ENCODE measurements around the gene LRP1B. TPM values are rescaled to one million over a fixed set of nuclear protein-coding genes. Genes with fewer than 3 reads are reported as not detected.
"Not testable (repeated sequence)": the region's sequence is repeated elsewhere in the genome, so short reads cannot be mapped to it uniquely, and the experiment has no call there.

The LRP1B gene
- total RNA-seq, 3 donors from 2014 or later, result not detected

DNA sequence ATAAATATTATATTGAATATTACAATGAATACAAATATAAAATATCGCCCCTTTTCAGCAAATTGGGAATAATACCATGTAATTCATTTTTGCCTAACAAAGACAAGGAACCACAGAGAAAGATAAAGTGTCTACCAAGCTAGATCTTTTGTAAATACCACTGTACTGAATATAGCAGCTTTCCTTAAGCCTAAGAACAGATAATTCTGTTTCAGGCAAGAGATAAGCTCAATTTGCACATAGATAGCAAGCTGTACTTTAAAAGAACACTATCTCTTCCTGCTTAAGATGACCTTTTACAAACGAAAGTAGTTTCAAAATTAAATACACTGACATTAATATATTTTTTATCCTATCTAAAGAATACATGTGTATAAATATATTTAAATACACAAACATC, 43.2 kb downstream of the LRP1B start:
- not testable (repeated sequence) for H3K27me3 Mint-ChIP-seq (ENCODE audit: low read depth); DNase-seq; H3K4me3 Mint-ChIP-seq; H3K4me1 Mint-ChIP-seq (ENCODE audit: low read depth); H3K36me3 Mint-ChIP-seq (ENCODE audit: insufficient read depth); ATAC-seq
- peaks cover 20% of the 10 kb centered on the region for H3K9me3 Mint-ChIP-seq

DNA sequence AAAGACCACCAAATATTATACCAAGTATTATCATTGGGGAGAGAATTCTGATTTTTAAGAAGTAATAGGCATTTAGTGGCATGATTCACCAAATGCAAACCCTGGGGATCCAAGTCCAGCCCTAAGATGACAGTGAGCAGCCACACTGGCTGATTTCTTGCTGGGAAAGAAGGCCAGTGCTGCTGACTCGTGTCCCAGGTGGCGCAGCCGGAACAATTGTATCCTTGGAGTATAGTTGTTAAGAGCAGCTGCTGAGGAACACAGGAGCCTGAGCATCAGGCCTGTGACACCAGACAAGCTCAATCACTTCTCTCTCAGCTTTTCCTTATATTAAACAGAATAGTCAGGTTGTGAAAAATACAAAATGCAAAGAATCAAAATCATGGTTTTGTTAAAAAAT, 48.4 kb downstream of the LRP1B start:
- no peak overlapping the region for H3K4me3 Mint-ChIP-seq
- no peaks in the 10 kb centered on the region for H3K27me3 Mint-ChIP-seq (ENCODE audit: low read depth)
- peaks cover 16% of the 10 kb centered on the region for H3K9me3 Mint-ChIP-seq
- no peaks in the 10 kb centered on the region for H3K4me1 Mint-ChIP-seq (ENCODE audit: low read depth)
- DNase-seq (no peak), ATAC-seq (no peak)
- no peaks in the 10 kb centered on the region for H3K36me3 Mint-ChIP-seq (ENCODE audit: insufficient read depth)

DNA sequence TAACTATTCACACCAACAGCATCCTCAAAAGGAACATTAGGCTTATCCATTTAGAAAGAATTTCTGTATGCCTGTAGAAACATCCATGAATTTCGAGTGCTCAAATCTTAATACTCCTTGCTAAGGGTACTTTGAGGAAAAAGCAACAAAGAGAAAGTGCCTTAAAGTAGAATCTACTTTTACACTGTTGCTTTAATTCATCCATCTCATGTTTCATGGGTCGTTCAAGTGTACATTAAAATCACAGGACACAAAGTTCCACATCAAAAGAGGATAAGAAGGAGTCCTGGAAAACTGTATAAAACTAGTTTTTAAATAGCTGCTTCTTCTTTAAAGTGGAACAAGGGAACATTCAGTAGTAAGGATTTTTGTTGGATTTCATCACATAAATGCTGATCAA, 54.5 kb downstream of the LRP1B start:
- Mint-ChIP-seq H3K36me3 (ENCODE audit: insufficient read depth) (no peaks in the 10 kb centered on the region), H3K4me1 (ENCODE audit: low read depth) (no peaks in the 10 kb centered on the region), H3K9me3 (peaks cover 12% of the 10 kb centered on the region), H3K4me3 (no peak overlapping the region), H3K27me3 (ENCODE audit: low read depth) (no peaks in the 10 kb centered on the region)
- ATAC-seq (no peak), DNase-seq (no peak)

DNA sequence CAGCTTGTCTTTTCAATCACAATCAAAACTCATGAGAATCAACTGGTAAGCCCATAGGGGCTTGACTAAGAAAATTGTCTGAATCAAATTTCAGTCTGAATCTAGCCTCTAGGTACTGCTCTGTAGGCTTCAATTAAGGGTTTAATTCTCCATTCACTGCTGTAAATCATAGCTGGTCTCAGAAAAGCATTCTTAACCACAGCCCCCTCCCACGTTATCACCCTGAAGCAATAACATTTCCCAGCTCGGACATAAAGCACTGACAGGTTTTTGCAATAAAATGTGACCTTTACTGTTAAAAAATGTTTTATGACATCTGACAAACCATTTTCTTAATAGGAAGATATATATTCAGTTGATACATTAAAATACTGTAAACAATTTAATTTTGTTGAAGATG, 55.0 kb downstream of the LRP1B start:
- H3K9me3 Mint-ChIP-seq, result peaks cover 10% of the 10 kb centered on the region
- H3K36me3 Mint-ChIP-seq (ENCODE audit: insufficient read depth), result no peaks in the 10 kb centered on the region
- no peak overlapping the region for H3K4me3 Mint-ChIP-seq

DNA sequence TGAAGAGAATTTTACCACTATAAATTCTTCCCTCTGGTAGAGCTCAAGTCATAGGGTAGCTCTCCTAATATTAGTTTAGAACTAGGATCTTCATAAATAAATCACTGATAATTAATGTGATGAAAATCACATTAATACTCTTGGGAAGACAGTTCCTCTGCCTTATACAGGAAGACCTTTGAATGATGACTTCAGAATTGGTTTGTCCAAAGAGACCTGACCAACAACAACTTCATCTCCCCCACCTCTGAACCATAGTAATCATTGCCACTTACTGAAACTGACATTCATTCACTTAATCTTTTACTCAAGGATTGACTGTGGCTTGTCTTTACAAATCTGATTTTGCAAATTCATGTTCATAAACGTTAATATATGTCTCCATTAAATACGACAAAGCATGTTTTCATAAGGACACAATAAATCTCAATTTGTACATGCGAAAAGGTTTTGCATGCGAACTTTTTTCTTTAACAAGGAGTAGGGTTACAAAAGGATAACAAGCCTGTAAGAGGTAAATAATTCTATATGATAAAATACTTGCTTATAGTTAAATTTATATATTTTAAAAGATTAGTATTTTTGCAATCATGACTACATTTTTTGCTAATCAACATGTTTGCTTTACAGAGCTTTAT, 61.4 kb downstream of the LRP1B start:
- Mint-ChIP-seq H3K27me3 (ENCODE audit: low read depth) (no peaks in the 10 kb centered on the region), H3K36me3 (ENCODE audit: insufficient read depth) (no peaks in the 10 kb centered on the region), H3K4me1 (ENCODE audit: low read depth) (no peaks in the 10 kb centered on the region), H3K9me3 (peaks cover 4% of the 10 kb centered on the region), H3K4me3 (no peak overlapping the region)
- no peak for ATAC-seq
- no peak for DNase-seq

More for the DNA sequence above, 55.0 kb downstream of the LRP1B start:
- no peak for DNase-seq
- ATAC-seq, result no peak
- Mint-ChIP-seq H3K27me3 (ENCODE audit: low read depth) (no peaks in the 10 kb centered on the region), H3K4me1 (ENCODE audit: low read depth) (no peaks in the 10 kb centered on the region)

DNA sequence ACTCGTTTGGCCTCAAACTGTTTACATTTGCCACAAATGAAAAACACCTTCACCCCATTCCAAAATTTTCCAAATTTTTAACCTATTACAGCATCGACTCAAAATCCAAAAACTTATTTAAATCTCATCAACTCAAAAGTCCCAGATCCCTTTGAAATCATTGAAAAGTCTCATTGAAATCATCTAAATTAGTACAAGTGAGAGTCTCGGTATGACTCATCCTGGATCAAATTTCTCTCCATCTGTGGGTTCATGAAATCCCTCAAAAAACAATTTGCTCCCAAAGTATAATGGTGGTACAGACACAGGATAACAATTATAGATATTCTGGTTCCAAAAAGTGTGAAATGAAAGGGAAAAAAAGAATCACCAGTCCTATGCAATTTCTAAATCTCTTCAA, 65.1 kb downstream of the LRP1B start:
- Mint-ChIP-seq H3K36me3 (ENCODE audit: insufficient read depth) (no peaks in the 10 kb centered on the region), H3K27me3 (ENCODE audit: low read depth) (no peaks in the 10 kb centered on the region), H3K4me1 (ENCODE audit: low read depth) (no peaks in the 10 kb centered on the region), H3K9me3 (peaks cover 3% of the 10 kb centered on the region), H3K4me3 (no peak overlapping the region)
- DNase-seq (no peak), ATAC-seq (no peak)

DNA sequence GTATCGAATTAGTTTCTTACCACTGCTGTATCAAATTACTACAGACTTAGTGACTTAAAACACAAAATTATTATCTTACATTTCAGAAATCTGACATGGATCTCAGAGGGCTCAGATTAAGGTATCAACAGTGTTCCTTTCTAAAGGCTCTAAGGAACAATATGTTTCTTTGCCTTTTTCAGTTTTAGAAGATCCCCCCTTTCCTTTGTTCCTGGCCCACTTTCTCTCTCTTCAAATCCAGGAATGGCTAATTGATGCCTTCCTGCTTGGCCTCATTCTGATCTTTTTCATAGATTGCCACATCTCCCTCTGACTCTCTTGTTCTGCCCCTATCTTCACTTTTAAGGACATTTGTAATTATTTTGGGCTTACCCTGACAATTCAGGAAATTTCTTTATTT, 65.7 kb downstream of the LRP1B start:
- no peak for ATAC-seq
- H3K9me3 Mint-ChIP-seq, result peaks cover 4% of the 10 kb centered on the region

DNA sequence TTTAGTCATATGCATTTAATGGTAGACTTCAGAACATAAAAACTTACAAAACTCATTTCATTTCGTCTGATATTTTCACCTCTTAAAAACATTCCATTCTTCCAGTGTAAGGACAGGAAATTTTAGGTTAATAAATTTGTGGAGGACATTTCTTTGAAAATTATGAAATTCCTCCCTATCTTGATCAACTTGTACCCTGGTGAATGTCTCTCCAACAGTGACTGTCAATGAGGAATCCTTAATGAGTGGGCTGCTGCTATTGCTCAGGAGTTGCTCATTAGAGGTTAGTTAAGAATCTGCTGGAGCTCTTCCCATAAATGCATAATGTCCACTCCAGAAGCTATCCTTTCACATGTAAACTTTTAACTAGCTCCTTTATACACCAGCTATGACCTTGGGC, 69.1 kb downstream of the LRP1B start:
- Mint-ChIP-seq H3K4me3 (no peak overlapping the region), H3K36me3 (ENCODE audit: insufficient read depth) (no peaks in the 10 kb centered on the region), H3K27me3 (ENCODE audit: low read depth) (no peaks in the 10 kb centered on the region), H3K9me3 (peaks cover 17% of the 10 kb centered on the region), H3K4me1 (ENCODE audit: low read depth) (no peaks in the 10 kb centered on the region)
- DNase-seq, result no peak
- ATAC-seq, result no peak

More for the DNA sequence above, 65.7 kb downstream of the LRP1B start:
- no peak overlapping the region for H3K4me3 Mint-ChIP-seq
- H3K27me3 Mint-ChIP-seq (ENCODE audit: low read depth), result no peaks in the 10 kb centered on the region
- DNase-seq, result no peak
- H3K4me1 Mint-ChIP-seq (ENCODE audit: low read depth), result no peaks in the 10 kb centered on the region
- no peaks in the 10 kb centered on the region for H3K36me3 Mint-ChIP-seq (ENCODE audit: insufficient read depth)

DNA sequence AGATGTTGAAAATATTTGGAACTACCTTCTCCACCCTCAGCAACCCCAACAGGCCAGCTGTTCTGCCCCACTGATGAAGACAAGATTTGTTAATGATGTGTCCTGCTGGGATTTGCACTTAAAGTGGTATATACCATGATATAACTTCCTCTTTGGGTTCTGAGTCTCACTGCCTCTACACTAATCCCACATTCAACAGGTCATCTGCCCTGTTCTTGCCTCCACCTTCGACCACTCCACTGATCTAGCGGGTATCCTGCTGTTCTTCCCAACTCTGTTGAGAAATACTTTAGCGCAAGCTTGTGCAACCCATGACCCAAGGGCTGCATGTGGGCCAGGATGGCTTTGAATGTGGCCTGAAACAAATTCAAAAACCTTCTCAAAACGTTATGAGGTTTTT, 72.7 kb downstream of the LRP1B start:
- ATAC-seq (no peak), DNase-seq (no peak)
- Mint-ChIP-seq H3K27me3 (ENCODE audit: low read depth) (no peaks in the 10 kb centered on the region), H3K4me3 (no peak overlapping the region), H3K36me3 (ENCODE audit: insufficient read depth) (no peaks in the 10 kb centered on the region), H3K9me3 (peaks cover 30% of the 10 kb centered on the region), H3K4me1 (ENCODE audit: low read depth) (no peaks in the 10 kb centered on the region)

DNA sequence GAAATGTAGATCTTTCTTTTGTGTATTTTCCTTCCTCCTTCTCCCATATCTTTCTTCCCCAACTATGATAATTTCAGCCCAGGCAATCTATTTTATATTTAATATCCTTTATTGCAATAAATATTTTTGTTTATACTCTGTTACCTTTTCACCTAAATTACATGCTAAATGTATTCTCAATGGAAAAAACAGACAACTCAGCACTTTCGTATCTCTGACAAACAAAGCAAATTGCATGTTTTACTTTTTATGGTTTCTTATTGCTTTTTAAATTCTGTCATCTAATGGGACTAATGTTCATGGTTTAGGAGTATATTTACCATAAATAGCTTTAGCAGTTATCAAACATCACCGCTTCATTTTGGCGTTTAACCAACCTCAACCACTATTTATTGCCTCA, 74.0 kb downstream of the LRP1B start:
- no peaks in the 10 kb centered on the region for H3K27me3 Mint-ChIP-seq (ENCODE audit: low read depth)
- peaks cover 30% of the 10 kb centered on the region for H3K9me3 Mint-ChIP-seq
- H3K4me3 Mint-ChIP-seq, result no peak overlapping the region
- no peak for DNase-seq
- ATAC-seq, result no peak
- no peaks in the 10 kb centered on the region for H3K36me3 Mint-ChIP-seq (ENCODE audit: insufficient read depth)
- H3K4me1 Mint-ChIP-seq (ENCODE audit: low read depth), result no peaks in the 10 kb centered on the region

DNA sequence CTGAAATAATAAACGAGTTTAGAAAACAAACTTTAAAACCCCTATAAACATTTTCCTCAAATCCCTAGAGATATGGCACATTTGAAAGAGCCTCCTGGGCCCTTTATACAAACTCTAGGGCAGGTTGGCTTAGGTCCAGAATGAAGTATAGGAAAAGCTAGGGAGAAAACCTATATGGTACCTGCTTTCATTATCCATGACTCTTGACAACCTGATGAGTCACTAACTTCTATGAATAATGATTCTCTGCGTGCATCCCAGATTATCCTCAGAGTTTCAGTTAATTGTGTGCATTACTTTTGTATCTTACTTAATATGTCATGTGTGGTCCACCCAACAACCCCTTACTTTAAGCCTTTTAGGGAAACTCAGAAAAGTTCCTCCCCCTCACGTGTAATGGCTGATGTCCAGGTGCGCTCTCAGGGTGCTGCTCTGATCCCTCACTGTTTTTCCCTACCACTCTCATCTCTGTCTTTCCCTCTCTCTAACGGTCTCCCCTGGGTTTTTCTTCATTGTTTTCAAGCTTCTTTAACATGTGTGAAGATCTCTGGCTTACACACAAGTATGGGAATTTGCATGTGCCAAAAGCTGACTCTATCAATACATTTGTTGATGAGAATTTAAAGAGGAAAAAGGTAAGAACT, 78.5 kb downstream of the LRP1B start:
- Mint-ChIP-seq H3K27me3 (ENCODE audit: low read depth) (no peaks in the 10 kb centered on the region), H3K36me3 (ENCODE audit: insufficient read depth) (no peaks in the 10 kb centered on the region), H3K4me1 (ENCODE audit: low read depth) (no peaks in the 10 kb centered on the region), H3K9me3 (peaks cover 19% of the 10 kb centered on the region), H3K4me3 (no peak overlapping the region)
- DNase-seq, result no peak
- ATAC-seq, result no peak

DNA sequence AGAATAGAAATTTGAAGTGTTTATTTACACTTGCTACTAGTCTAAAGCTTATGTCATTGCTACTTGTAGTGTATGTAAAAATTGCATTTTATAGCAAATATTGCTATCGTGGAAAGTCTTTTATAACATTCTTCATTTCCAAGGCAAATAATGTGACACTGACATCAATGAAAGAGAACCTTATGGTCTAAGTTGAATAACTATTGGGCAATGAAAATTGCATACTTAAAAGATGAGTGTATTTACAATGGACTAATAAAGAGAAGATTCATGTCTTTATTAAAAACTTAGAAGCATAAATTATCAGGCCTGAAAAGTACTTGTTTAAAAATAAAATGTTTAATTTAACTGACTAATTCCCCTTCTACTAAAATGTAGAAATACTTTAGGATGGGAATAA, 82.2 kb downstream of the LRP1B start:
- DNase-seq, result no peak
- no peaks in the 10 kb centered on the region for H3K36me3 Mint-ChIP-seq (ENCODE audit: insufficient read depth)
- ATAC-seq, result no peak
- H3K4me3 Mint-ChIP-seq, result no peak overlapping the region
- no peaks in the 10 kb centered on the region for H3K4me1 Mint-ChIP-seq (ENCODE audit: low read depth)
- no peaks in the 10 kb centered on the region for H3K9me3 Mint-ChIP-seq
- H3K27me3 Mint-ChIP-seq (ENCODE audit: low read depth), result no peaks in the 10 kb centered on the region

DNA sequence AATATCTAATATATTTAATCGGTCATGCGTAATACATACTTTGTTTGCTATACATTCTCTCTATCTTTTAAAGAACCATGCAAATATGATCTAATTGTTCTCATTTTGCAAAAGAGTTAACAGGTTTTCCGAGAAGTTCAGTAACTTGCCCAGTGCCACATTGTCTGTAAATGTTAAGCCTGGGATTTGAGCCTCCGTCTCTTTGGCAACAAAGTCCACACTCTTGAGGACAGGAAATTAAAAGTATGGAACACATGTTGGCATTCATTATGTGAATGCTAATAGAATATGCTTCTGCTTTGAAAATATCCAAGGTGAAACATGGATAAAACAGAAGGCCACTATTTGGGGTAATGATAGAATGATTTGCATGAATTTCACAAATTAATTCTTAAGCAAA, 85.2 kb downstream of the LRP1B start:
- no peak for ATAC-seq

DNA sequence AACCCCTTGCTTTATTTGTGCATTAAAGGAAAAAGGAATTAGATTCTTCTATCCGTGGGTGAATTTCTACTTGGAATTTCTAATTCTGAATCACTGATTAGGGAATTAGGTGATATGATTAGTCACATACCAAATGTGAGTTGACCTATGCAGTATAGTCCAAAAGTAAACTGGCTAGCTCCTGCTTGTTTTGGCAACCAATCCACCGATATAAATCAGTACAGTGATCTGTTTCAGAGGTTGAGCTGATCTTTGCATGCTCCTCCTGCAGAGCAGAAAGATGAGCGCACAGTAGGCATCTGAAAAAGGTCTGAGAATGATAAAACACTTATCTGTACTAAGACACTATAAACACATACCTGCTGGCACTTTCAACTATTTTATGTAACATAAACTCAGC, 86.6 kb downstream of the LRP1B start:
- Mint-ChIP-seq H3K4me3 (no peak overlapping the region), H3K4me1 (ENCODE audit: low read depth) (no peaks in the 10 kb centered on the region), H3K27me3 (ENCODE audit: low read depth) (no peaks in the 10 kb centered on the region), H3K9me3 (peaks cover 10% of the 10 kb centered on the region), H3K36me3 (ENCODE audit: insufficient read depth) (no peaks in the 10 kb centered on the region)
- DNase-seq (no peak), ATAC-seq (no peak)

More for the DNA sequence above, 85.2 kb downstream of the LRP1B start:
- no peaks in the 10 kb centered on the region for H3K36me3 Mint-ChIP-seq (ENCODE audit: insufficient read depth)
- H3K27me3 Mint-ChIP-seq (ENCODE audit: low read depth), result no peaks in the 10 kb centered on the region
- H3K4me3 Mint-ChIP-seq, result no peak overlapping the region
- H3K9me3 Mint-ChIP-seq, result peaks cover 6% of the 10 kb centered on the region
- DNase-seq, result no peak
- H3K4me1 Mint-ChIP-seq (ENCODE audit: low read depth), result no peaks in the 10 kb centered on the region

DNA sequence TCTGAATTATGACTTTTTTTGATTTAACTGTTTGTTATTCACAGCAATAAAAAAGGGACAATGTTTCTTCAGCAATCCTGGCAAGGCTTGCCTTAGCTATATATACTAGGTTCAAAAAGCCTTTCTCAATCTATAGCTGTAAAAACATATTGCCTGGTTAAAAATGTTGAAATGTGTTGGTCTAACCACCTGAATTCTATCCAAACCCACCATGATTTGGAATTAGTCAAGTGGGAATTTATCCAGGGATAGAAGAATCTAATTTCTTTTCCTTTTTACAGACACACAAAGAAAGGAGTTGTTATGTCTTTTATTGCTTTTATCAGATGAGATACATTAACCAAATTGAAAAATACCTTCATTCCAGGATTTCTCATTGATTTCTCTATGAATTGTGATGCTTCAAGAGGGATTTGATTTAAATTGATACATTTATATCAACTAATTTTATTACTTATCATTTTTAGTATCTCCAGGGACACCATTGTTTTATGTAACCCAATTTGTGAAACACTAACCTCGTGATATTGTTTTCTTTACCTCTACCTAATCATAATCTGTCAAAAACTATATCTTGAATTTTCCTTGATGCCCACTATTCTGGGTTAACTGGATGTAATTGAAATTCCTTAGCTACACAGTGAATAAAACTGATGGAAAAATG, 88.1 kb downstream of the LRP1B start:
- DNase-seq, result no peak
- no peaks in the 10 kb centered on the region for H3K4me1 Mint-ChIP-seq (ENCODE audit: low read depth)
- no peaks in the 10 kb centered on the region for H3K36me3 Mint-ChIP-seq (ENCODE audit: insufficient read depth)

More for the DNA sequence above, 88.1 kb downstream of the LRP1B start:
- Mint-ChIP-seq H3K9me3 (peaks cover 14% of the 10 kb centered on the region), H3K4me3 (no peak overlapping the region), H3K27me3 (ENCODE audit: low read depth) (no peaks in the 10 kb centered on the region)
- no peak for ATAC-seq

Measured in activated T-cell treated with anti-CD3 and anti-CD28 coated beads, Interleukin-2, amount 50 U/mL, for 4 hours (primary cell).